Calu3 (cell line): ENCODE data around the gene LRP4. TPM values are rescaled to one million over a fixed set of nuclear protein-coding genes. Genes with fewer than 3 reads are reported as not detected.

Source experiments
- BruUV-seq: library from RNA; stranded (reverse); fragments of 400-500 nt; replicated peaks from 2 replicates; lab custom pipeline; 2021; lab: Mats Ljungman, UMichigan
- CTCF ChIA-PET: fragments of 300-600 bp; sonication (Branson Sonifier 250); formaldehyde crosslinking; loops from one replicate; lab custom pipeline; 2022; ENCODE audit warnings: antibody characterized with exemption; lab: Charles Lee
- DNase-seq: peaks from one replicate; pipeline ENCODE4 v3.0.0; 2022
- H3K27ac Mint-ChIP-seq: one replicate; pipeline ENCODE4 v1.8.0; 2022; ENCODE audit warnings: mixed read lengths; ENCODE audit not compliant: unreplicated experiment
- H3K27me3 Mint-ChIP-seq: one replicate; pipeline ENCODE4 v1.8.0; 2022; ENCODE audit warnings: mixed read lengths; ENCODE audit not compliant: unreplicated experiment
- H3K36me3 Mint-ChIP-seq: one replicate; pipeline ENCODE4 v1.8.0; 2022; ENCODE audit warnings: mild to moderate bottlenecking, moderate library complexity, mixed read lengths; ENCODE audit not compliant: insufficient read depth, unreplicated experiment
- H3K4me1 Mint-ChIP-seq: one replicate; pipeline ENCODE4 v1.8.0; 2022; ENCODE audit warnings: mild to moderate bottlenecking, low read depth, mixed read lengths; ENCODE audit not compliant: unreplicated experiment
- H3K4me3 Mint-ChIP-seq: one replicate; pipeline ENCODE4 v1.8.0; 2022; ENCODE audit warnings: mild to moderate bottlenecking, low read depth, moderate library complexity, mixed read lengths; ENCODE audit not compliant: unreplicated experiment
- H3K9me3 Mint-ChIP-seq: one replicate; pipeline ENCODE4 v1.8.0; 2022; ENCODE audit warnings: low read depth, mixed read lengths; ENCODE audit not compliant: unreplicated experiment
- CTCF ChIP-seq: fragments of 200-600 bp; IDR thresholded peaks from one replicate; pipeline ENCODE4 v1.8.0; 2022; ENCODE audit warnings: antibody characterized with exemption; ENCODE audit not compliant: unreplicated experiment
- intact Hi-C: fragments of 100-400 bp; cut with micrococcal nuclease; formaldehyde crosslinking; loops from one replicate; pipeline ENCODE4 v1.10.0; 2022; ENCODE audit not compliant: unreplicated experiment
- total RNA-seq: library from RNA; stranded (reverse); gene quantifications from 2 replicates; pipeline ENCODE4 v1.2.3, GENCODE V29; 2022

Gene LRP4
- total RNA-seq, 1 experiment from 2014 or later: 0.80 TPM

GRCh38 chr11:46890665-46891064 lies 27.7 kb downstream of the LRP4 start:
- DNase-seq: no peak
- CTCF ChIA-PET: interaction anchor here (0.6 to 0.7 kb wide), 3 partner anchors 27 to 293 kb away, joined by 3 to 5 read pairs (median 3); no protein-coding TSS in a partner anchor
- no peak for TF ChIP-seq CTCF
- H3K27ac Mint-ChIP-seq: no peak overlapping the region
- no TSS peak for BruUV-seq
- H3K9me3 Mint-ChIP-seq: no peaks in the 10 kb centered on the region
- H3K36me3 Mint-ChIP-seq: no peaks in the 10 kb centered on the region
- H3K4me3 Mint-ChIP-seq: no peak overlapping the region
- intact Hi-C loops: no loop called here
- no peaks in the 10 kb centered on the region for H3K4me1 Mint-ChIP-seq
- H3K27me3 Mint-ChIP-seq: peaks cover 14% of the 10 kb centered on the region

GRCh38 chr11:46889689-46890475 lies 28.5 kb downstream of the LRP4 start:
- no peaks in the 10 kb centered on the region for H3K36me3 Mint-ChIP-seq
- BruUV-seq: no TSS peak
- TF ChIP-seq CTCF: peak; percentile 74
- DNase-seq: peak; percentile 74
- H3K27me3 Mint-ChIP-seq: peaks cover 14% of the 10 kb centered on the region
- intact Hi-C loops: loop anchor here (1.0 kb wide), 2 partner anchors 263 to 271 kb away; no protein-coding TSS in a partner anchor
- CTCF ChIA-PET: no interaction called here
- H3K4me3 Mint-ChIP-seq: no peak overlapping the region
- H3K27ac Mint-ChIP-seq: no peak overlapping the region
- H3K9me3 Mint-ChIP-seq: no peaks in the 10 kb centered on the region
- H3K4me1 Mint-ChIP-seq: no peaks in the 10 kb centered on the region

- no peaks in the 10 kb centered on the region for H3K36me3 Mint-ChIP-seq
- no peak for DNase-seq
- no peaks in the 10 kb centered on the region for H3K9me3 Mint-ChIP-seq
- TF ChIP-seq CTCF: no peak
- intact Hi-C loops: loop anchor here (1.0 kb wide), 2 partner anchors 264 to 272 kb away; no protein-coding TSS in a partner anchor
- BruUV-seq: no TSS peak
- CTCF ChIA-PET: no interaction called here
- H3K4me1 Mint-ChIP-seq: no peaks in the 10 kb centered on the region
- no peak overlapping the region for H3K27ac Mint-ChIP-seq
- peaks cover 14% of the 10 kb centered on the region for H3K27me3 Mint-ChIP-seq
- H3K4me3 Mint-ChIP-seq: no peak overlapping the region
Observed at GRCh38 chr11:46889251-46889650, 29.1 kb downstream of the LRP4 start.

GRCh38 chr11:46888636-46889035 lies 29.7 kb downstream of the LRP4 start:
- Mint-ChIP-seq H3K36me3 (no peaks in the 10 kb centered on the region), H3K9me3 (no peaks in the 10 kb centered on the region), H3K4me1 (no peaks in the 10 kb centered on the region), H3K27me3 (peaks cover 14% of the 10 kb centered on the region), H3K4me3 (no peak overlapping the region), H3K27ac (no peak overlapping the region)
- intact Hi-C loops: loop anchor here (1.0 kb wide), 2 partner anchors 265 to 273 kb away; no protein-coding TSS in a partner anchor
- BruUV-seq: no TSS peak
- CTCF ChIA-PET: interaction anchor here (0.7 to 2.1 kb wide), 2 partner anchors 8 to 264 kb away, joined by 3 to 9 read pairs; no protein-coding TSS in a partner anchor
- no peak for DNase-seq
- TF ChIP-seq CTCF: no peak
